GM21723 (cell line): ENCODE data around the gene C1orf122.

Source experiments
- ATAC-seq: cut with Tn5 transposase; IDR thresholded peaks from one replicate; pipeline ENCODE4 v1.9.1; 2021; ENCODE audit warnings: mild to moderate bottlenecking, moderate library complexity; ENCODE audit not compliant: unreplicated experiment

Gene C1orf122

DNA sequence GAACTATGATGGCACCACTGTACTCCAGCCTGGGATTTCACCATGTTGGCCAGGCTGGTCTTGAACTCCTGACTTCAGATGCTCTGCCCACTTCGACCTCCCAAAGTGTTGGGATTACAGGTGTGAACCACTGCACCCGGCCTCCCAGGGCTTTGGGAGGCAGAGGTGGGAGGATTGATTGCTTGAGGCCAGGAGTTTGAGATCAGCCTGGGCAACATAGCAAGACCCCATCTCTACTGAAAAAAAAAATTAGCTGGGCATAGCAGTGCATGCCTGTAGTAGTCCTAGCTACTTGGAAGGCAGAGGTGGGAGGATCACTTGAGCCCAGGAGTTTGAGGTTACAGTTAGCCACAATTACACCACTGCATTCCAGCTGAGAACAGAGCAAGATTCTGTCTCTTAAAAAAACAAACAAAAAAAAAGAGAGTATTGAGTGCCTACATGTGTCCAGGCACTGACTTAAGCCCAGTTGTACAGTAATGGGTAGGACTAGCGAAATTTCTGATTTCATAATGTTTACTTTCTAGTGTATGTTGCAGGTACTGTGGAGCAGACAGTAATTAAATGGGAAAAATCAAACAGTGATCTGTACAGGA lies 9.7 kb upstream of the C1orf122 start:
- no peak for ATAC-seq

DNA sequence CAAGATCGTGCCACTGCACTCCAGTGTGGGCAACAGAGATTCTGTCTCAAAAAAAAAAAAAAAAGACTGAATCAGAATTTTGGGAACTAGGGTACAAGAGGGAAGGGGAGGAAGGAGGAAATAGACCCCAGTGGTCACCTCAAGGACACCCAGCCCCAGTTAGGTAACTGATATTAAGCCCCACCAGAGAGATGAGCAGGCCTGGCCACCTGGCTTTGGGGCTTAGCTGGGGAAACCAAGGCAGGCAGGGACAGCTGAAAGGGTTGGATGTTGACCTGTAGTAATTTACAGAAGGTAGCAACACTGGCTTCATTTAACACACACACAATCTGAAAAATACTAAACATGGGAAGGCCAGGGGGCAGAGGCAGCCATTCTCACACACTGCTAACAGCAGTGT lies 5.2 kb upstream of the C1orf122 start:
- no peak for ATAC-seq

DNA sequence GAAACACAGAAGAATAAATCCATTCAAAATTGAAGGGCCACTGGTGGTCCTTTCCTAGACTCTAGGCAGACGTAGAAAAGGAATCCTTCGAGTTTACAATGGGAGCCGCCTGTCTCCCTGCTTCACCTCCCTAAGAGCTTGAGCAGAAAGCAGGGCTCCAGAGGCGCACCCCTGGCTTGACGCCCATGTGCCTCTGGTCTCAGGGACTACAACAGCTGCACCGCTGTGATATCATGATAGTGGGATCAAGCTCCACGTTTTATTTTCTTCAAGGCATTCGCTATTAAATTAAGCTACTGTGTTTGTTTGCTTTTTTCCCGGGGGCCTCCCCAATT lies 403 bp upstream of the C1orf122 start:
- no peak for ATAC-seq

GRCh38 chr1:37808369-37809319 lies 1.1 kb downstream of the C1orf122 start:
- peak; percentile 40 for ATAC-seq

GRCh38 chr1:37809942-37810341 lies 2.4 kb downstream of the C1orf122 start:
- no peak for ATAC-seq

GRCh38 chr1:37811027-37811655 lies 3.6 kb downstream of the C1orf122 start:
- ATAC-seq: no peak

- no peak for ATAC-seq
Observed at GRCh38 chr1:37813529-37814145, 6.0 kb downstream of the C1orf122 start.

DNA sequence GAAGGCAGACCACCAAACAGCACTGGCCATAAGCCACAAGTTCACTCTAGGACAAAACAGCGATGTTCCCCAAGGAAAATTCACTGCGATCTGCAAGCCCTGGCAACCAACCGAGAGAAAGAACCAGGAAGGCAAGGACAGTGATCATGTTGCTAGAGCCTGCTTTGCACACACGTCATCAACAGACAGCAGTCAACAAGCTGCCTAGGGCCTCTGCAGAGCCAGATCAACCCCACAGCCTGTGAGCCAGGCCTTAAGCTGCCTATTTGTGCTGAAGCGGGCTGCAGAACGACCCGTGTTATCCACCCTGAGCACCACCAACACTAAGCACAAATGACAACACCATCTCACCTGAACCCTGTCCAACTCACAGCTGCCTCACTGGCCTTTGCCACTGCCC lies 6.7 kb downstream of the C1orf122 start:
- ATAC-seq: no peak

GRCh38 chr1:37817481-37817880 lies 9.9 kb downstream of the C1orf122 start:
- no peak for ATAC-seq

GRCh38 chr1:37821481-37821880 lies 13.9 kb downstream of the C1orf122 start:
- ATAC-seq: no peak

DNA sequence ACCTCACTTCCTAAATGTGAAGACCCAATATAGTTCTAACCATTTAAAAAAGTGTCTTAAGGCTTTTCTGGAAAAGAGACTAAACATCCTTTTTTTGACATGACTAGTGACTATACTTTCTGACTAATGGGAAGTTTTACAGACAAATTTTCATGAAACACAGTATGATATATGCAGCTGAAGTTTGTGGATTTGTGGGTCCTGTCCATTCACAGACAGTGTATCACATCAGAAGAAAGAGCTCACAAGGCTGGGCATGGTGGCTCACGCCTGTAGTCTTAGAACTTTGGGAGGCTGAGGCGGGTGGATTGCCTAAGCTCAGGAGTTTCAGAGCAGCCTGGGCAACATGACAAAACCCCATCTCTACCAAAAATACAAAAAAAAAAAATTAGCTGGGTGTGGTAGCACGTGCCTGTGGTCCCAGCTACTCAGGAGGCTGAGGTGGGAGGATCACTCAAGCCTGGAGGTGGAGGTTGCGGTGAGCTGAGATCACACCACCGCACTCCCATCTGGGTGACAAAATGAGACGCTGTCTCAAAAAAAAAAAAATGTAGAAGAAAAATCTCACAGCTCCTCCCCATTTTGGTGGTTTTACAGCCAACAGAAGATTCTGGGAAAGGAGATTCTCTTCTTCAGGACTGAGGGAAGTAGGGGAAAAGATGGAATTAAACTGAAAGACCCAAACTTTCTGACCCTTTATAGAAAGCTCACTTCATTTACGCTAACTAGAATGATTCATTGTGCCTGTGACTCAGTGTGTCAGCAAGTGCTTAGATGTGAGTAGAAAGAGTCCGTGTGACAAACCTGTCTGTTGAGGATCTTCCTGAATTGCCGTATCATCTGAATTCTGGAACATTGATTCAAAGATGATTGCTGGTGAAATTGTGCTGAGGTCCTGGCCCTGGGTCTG lies 15.6 kb downstream of the C1orf122 start:
- ATAC-seq: no peak

- ATAC-seq: no peak
Observed at GRCh38 chr1:37824001-37824400, 16.4 kb downstream of the C1orf122 start.

- no peak for ATAC-seq
Observed at GRCh38 chr1:37825506-37825905, 17.9 kb downstream of the C1orf122 start.

- ATAC-seq: no peak
Observed at GRCh38 chr1:37828410-37829074, 21.0 kb downstream of the C1orf122 start.

GRCh38 chr1:37831109-37831508 lies 23.5 kb downstream of the C1orf122 start:
- no peak for ATAC-seq

GRCh38 chr1:37831809-37832208 lies 24.2 kb downstream of the C1orf122 start:
- ATAC-seq: no peak

DNA sequence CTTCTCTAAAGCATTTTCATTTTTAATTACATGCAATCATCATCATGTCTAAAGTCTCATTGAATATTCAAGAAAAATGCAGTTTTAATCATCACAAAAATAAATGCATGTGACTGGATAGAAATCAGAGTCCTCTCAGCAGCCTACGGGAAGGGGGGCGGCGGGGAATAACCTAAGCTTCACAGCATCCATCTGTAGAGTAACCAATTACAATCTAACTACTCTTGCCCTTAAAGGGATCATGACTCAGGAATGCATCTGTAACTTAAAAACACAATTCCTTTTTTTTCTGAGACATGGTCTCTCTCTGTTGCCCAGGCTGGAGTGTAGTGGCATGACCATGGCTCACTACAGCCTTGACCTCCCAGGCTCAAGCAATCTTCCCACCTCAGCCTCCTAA lies 29.2 kb downstream of the C1orf122 start:
- ATAC-seq: no peak

DNA sequence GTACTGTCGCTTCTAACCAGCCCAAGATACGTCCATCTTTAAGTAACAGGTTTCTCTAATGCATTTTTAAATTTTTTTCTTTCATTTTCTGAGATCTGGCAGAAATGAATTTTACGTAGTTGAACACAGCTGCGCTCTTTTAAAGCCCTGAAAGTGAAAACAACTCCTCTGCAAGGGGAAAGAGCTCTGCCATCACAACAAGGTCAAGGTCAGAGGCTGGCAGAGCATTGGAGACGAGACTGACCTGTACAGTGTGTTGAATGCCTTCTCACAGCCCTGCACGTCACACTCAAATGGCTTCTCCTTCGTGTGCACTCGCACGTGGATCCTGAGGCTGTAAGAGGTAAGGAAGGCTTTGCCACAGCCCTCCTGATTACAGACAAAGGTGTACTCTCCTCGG lies 32.1 kb downstream of the C1orf122 start:
- ATAC-seq: no peak

- ATAC-seq: no peak
Observed at GRCh38 chr1:37840711-37841110, 33.1 kb downstream of the C1orf122 start.

GRCh38 chr1:37841652-37842051 lies 34.1 kb downstream of the C1orf122 start:
- ATAC-seq: no peak
